OCI-LY3 (cell line): ENCODE results near the gene COL12A1.

Experiments used
- H2AFZ ChIP-seq: fragments of 200-600, 300-600 bp; shearing (Covaris generic); 2 replicates; pipeline ENCODE4 v1.6.0; 2014; ENCODE audit warnings: antibody characterized with exemption, low read depth, low read length
- H3K27ac ChIP-seq: fragments of 200-600, 300-600 bp; sonication (generic); 2 replicates; pipeline ENCODE4 v1.5.1; 2014; ENCODE audit warnings: mild to moderate bottlenecking, low read length, moderate library complexity, mixed read lengths
- H3K27me3 ChIP-seq: fragments of 200-600, 300-600 bp; sonication (generic); 2 replicates; pipeline ENCODE4 v1.6.1; 2014; ENCODE audit warnings: low read depth, low read length, mixed read lengths
- H3K36me3 ChIP-seq: fragments of 200-600, 300-600 bp; sonication (generic); replicated peaks from 2 replicates; pipeline ENCODE3; 2014; ENCODE audit warnings: low read depth, low read length, mixed read lengths
- H3K4me1 ChIP-seq: fragments of 300-600, 200-600 bp; sonication (generic); 2 replicates; pipeline ENCODE4 v1.6.1; 2014; ENCODE audit warnings: low read length, mixed read lengths
- H3K4me2 ChIP-seq: fragments of 200-600, 300-600 bp; sonication (generic); 2 replicates; pipeline ENCODE4 v1.6.1; 2014; ENCODE audit warnings: low read length, mixed read lengths
- H3K4me3 ChIP-seq: fragments of 300-600, 200-600 bp; sonication (generic); 2 replicates; pipeline ENCODE4 v1.5.1; 2014; ENCODE audit warnings: antibody characterized with exemption, mild to moderate bottlenecking, low read length, moderate library complexity
- H3K79me2 ChIP-seq: fragments of 300-600, 200-600 bp; shearing (Covaris generic); 2 replicates; pipeline ENCODE4 v1.6.1; 2014; ENCODE audit warnings: mild to moderate bottlenecking, low read length, mixed read lengths
- H3K9ac ChIP-seq: fragments of 300-600, 200-600 bp; shearing (Covaris generic); 2 replicates; pipeline ENCODE4 v1.6.0; 2014; ENCODE audit warnings: mild to moderate bottlenecking, low read length, moderate library complexity
- H3K9me3 ChIP-seq: fragments of 200-600, 300-600 bp; shearing (Covaris generic); 2 replicates; pipeline ENCODE4 v1.6.1; 2014; ENCODE audit warnings: low read length, mixed read lengths; ENCODE audit not compliant: insufficient read depth
- H4K20me1 ChIP-seq: fragments of 200-600, 300-600 bp; sonication (generic); 2 replicates; pipeline ENCODE4 v1.6.1; 2016; ENCODE audit warnings: low read length, mixed read lengths; ENCODE audit not compliant: insufficient read depth
- EZH2phosphoT487 ChIP-seq: fragments of 200-600 bp; shearing (Covaris generic); IDR thresholded peaks from 2 replicates; pipeline ENCODE4 v1.6.1; 2018; ENCODE audit warnings: antibody characterized with exemption, mixed run types, low read depth
- TF ChIP-seq, protein P1 (sequence below): fragments of 200-600, 300-600 bp; sonication (generic); IDR thresholded peaks from 2 replicates; pipeline ENCODE4 v1.5.1; 2014; ENCODE audit warnings: antibody characterized with exemption, low read length, low read depth

The COL12A1 gene

DNA sequence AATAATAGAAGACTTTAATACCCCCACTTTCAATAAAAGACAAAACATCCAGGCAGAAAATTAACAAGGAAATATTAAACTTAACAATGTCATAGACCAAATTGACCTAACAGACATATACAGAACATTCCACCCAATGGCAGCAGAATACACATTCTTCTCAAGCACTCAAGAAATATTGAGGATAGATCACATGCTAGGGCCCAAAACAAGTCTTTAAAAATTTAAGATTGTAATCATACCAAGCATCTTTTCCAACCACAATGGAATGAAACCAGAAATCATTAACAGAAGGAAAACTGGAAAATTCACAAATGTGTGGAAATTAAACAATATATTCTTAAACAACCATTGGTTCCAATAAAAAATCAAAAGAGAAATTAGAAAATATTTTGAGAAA is 161.0 kb downstream of the COL12A1 start:
- Histone ChIP-seq H4K20me1 (no peaks in the 10 kb centered on the region), H3K79me2 (no peaks in the 10 kb centered on the region), H3K4me3 (no peak overlapping the region), H3K9me3 (peaks cover 4% of the 10 kb centered on the region; the same call in 1 of the 2 replicates), H3K27ac (no peak overlapping the region), H3K4me1 (no peaks in the 10 kb centered on the region), H3K36me3 (no peaks in the 10 kb centered on the region), H2AFZ (no peak overlapping the region), H3K27me3 (no peaks in the 10 kb centered on the region), H3K9ac (no peak overlapping the region), H3K4me2 (no peak overlapping the region)
- TF ChIP-seq, protein P1, sequence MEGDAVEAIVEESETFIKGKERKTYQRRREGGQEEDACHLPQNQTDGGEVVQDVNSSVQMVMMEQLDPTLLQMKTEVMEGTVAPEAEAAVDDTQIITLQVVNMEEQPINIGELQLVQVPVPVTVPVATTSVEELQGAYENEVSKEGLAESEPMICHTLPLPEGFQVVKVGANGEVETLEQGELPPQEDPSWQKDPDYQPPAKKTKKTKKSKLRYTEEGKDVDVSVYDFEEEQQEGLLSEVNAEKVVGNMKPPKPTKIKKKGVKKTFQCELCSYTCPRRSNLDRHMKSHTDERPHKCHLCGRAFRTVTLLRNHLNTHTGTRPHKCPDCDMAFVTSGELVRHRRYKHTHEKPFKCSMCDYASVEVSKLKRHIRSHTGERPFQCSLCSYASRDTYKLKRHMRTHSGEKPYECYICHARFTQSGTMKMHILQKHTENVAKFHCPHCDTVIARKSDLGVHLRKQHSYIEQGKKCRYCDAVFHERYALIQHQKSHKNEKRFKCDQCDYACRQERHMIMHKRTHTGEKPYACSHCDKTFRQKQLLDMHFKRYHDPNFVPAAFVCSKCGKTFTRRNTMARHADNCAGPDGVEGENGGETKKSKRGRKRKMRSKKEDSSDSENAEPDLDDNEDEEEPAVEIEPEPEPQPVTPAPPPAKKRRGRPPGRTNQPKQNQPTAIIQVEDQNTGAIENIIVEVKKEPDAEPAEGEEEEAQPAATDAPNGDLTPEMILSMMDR: no peak
- no peak for TF ChIP-seq EZH2phosphoT487

DNA sequence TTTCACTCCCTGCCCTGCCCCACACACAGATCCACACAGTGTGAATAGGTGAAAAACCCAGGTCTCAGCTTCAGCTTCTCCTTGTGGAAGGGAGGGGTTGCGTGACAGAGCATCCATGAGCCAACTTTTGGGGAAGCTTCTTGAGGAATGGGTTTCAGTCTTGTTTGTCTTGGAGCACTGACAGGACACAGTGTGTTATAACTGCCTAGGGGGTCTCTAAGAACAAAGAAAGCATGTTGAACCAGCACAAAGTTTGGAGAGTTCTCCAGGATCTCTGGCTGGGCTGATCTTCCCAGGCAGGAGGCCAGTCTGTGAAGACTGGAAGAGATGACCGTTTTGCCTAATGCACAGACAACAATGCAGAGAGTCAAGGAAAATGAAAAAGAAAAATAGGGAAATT is 164.5 kb downstream of the COL12A1 start:
- no peak for TF ChIP-seq EZH2phosphoT487
- TF ChIP-seq, protein P1: no peak
- Histone ChIP-seq H3K27ac (no peak overlapping the region), H3K9me3 (peaks cover 4% of the 10 kb centered on the region; the same call in 1 of the 2 replicates), H3K36me3 (no peaks in the 10 kb centered on the region), H3K9ac (no peak overlapping the region), H2AFZ (no peak overlapping the region), H3K27me3 (no peaks in the 10 kb centered on the region), H3K4me3 (no peak overlapping the region), H4K20me1 (no peaks in the 10 kb centered on the region), H3K79me2 (no peaks in the 10 kb centered on the region), H3K4me1 (peaks cover 4% of the 10 kb centered on the region; the same call in 1 of the 2 replicates), H3K4me2 (no peak overlapping the region)
